ENCODE results near the gene PPP1R1B. TPM values are rescaled to one million over a fixed set of nuclear protein-coding genes. Genes with fewer than 3 reads are reported as not detected.

Gene PPP1R1B
- total RNA-seq, 1 donor = not detected

GRCh38 chr17:39622380-39623006 is 4.3 kb upstream of the PPP1R1B start:
- no peak for TF ChIP-seq CTCF (IDR thresholded peaks at IDR 0.05; ENCODE audit: insufficient read depth, low read depth, low read length)
- DNase-seq (ENCODE audit: low read depth) = no peak
- no peak overlapping the region for H3K4me3 ChIP-seq (ENCODE audit: low read depth, low read length)

- peak; percentile 95 for TF ChIP-seq CTCF (IDR thresholded peaks at IDR 0.05; ENCODE audit: insufficient read depth, low read depth, low read length)
- DNase-seq (ENCODE audit: low read depth) = peak; percentile 49
- no peak overlapping the region for H3K4me3 ChIP-seq (ENCODE audit: low read depth, low read length)
These were observed 3.3 kb upstream of the PPP1R1B start for GRCh38 chr17:39623356-39623950.

- no peak for TF ChIP-seq CTCF (IDR thresholded peaks at IDR 0.05; ENCODE audit: insufficient read depth, low read depth, low read length)
- no peak overlapping the region for H3K4me3 ChIP-seq (ENCODE audit: low read depth, low read length)
These were observed 2.4 kb upstream of the PPP1R1B start for GRCh38 chr17:39624313-39624712.

GRCh38 chr17:39625198-39625785 is 1.5 kb upstream of the PPP1R1B start:
- TF ChIP-seq CTCF (IDR thresholded peaks at IDR 0.05; ENCODE audit: insufficient read depth, low read depth, low read length) = no peak
- DNase-seq (ENCODE audit: low read depth) = no peak
- H3K4me3 ChIP-seq (ENCODE audit: low read depth, low read length) = no peak overlapping the region

More at GRCh38 chr17:39624313-39624712, 2.4 kb upstream of the PPP1R1B start:
- DNase-seq (ENCODE audit: low read depth) = no peak

- no peak for DNase-seq (ENCODE audit: low read depth)
- TF ChIP-seq CTCF (IDR thresholded peaks at IDR 0.05; ENCODE audit: insufficient read depth, low read depth, low read length) = no peak
- no peak overlapping the region for H3K4me3 ChIP-seq (ENCODE audit: low read depth, low read length)
These were observed 427 bp downstream of the PPP1R1B start for GRCh38 chr17:39627047-39627711.

GRCh38 chr17:39627712-39628516 is 1.2 kb downstream of the PPP1R1B start:
- TF ChIP-seq CTCF (IDR thresholded peaks at IDR 0.05; ENCODE audit: insufficient read depth, low read depth, low read length) = no peak
- no peak overlapping the region for H3K4me3 ChIP-seq (ENCODE audit: low read depth, low read length)
- DNase-seq (ENCODE audit: low read depth) = no peak

All from fibroblast of villous mesenchyme (primary cell).